ENCODE data around the gene ALDH3A1.

Gene ALDH3A1

GRCh38 chr17:19752216-19753050 is 4.3 kb upstream of the ALDH3A1 start:
- no peak overlapping the region for H3K4me3 ChIP-seq (ENCODE audit: control insufficient read depth, low read depth, low read length)
- DNase-seq (ENCODE audit: low read depth): no peak
- TF ChIP-seq CTCF (conservative IDR thresholded peaks at IDR 0.05; ENCODE audit: control insufficient read depth, insufficient read depth, low read depth, low read length): no peak

DNA sequence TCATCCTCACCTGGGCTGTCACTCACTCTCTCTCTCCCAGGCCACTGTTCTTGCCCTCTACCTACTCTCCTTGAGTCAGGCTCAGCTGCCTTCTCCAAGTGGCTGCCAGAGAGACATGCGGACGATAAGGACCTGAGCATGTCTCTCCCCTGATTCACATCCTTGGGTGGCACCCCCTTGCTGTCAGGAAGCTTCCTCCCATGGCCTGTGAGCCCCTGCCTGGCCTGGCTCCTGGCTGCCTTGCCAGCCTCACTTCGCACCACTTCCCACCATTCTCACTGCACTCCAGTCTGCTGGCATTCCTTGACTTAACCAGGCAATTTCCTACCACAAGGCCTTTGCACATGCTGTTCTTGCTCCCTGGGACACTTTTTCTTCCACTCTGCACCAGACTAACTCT is 2.7 kb upstream of the ALDH3A1 start:
- no peak overlapping the region for H3K4me3 ChIP-seq (ENCODE audit: control insufficient read depth, low read depth, low read length)
- DNase-seq (ENCODE audit: low read depth): no peak
- TF ChIP-seq CTCF (conservative IDR thresholded peaks at IDR 0.05; ENCODE audit: control insufficient read depth, insufficient read depth, low read depth, low read length): no peak

GRCh38 chr17:19750020-19750572 is 2.0 kb upstream of the ALDH3A1 start:
- H3K4me3 ChIP-seq (ENCODE audit: control insufficient read depth, low read depth, low read length): no peak overlapping the region

GRCh38 chr17:19748807-19749193 is 702 bp upstream of the ALDH3A1 start:
- no peak for TF ChIP-seq CTCF (conservative IDR thresholded peaks at IDR 0.05; ENCODE audit: control insufficient read depth, insufficient read depth, low read depth, low read length)
- no peak overlapping the region for H3K4me3 ChIP-seq (ENCODE audit: control insufficient read depth, low read depth, low read length)
- DNase-seq (ENCODE audit: low read depth): no peak

More at GRCh38 chr17:19750020-19750572, 2.0 kb upstream of the ALDH3A1 start:
- DNase-seq (ENCODE audit: low read depth): no peak
- TF ChIP-seq CTCF (conservative IDR thresholded peaks at IDR 0.05; ENCODE audit: control insufficient read depth, insufficient read depth, low read depth, low read length): no peak

- no peak for TF ChIP-seq CTCF (conservative IDR thresholded peaks at IDR 0.05; ENCODE audit: control insufficient read depth, insufficient read depth, low read depth, low read length)
- no peak overlapping the region for H3K4me3 ChIP-seq (ENCODE audit: control insufficient read depth, low read depth, low read length)
- no peak for DNase-seq (ENCODE audit: low read depth)
These were observed 859 bp downstream of the ALDH3A1 start for GRCh38 chr17:19747159-19747719.

GRCh38 chr17:19746517-19746916 is 1.6 kb downstream of the ALDH3A1 start:
- H3K4me3 ChIP-seq (ENCODE audit: control insufficient read depth, low read depth, low read length): no peak overlapping the region
- no peak for DNase-seq (ENCODE audit: low read depth)
- TF ChIP-seq CTCF (conservative IDR thresholded peaks at IDR 0.05; ENCODE audit: control insufficient read depth, insufficient read depth, low read depth, low read length): no peak
